Glutamatergic neuron (in vitro differentiated cells): ENCODE measurements around the gene SLC6A20. TPM values are rescaled to one million over a fixed set of nuclear protein-coding genes. Genes with fewer than 3 reads are reported as not detected.

Experiments used
- DNase-seq: peaks from one replicate; pipeline ENCODE4 v3.0.0; 2022
- H3K27ac Mint-ChIP-seq: one replicate; pipeline ENCODE4 v1.8.0; 2020; ENCODE audit warnings: mild to moderate bottlenecking, mixed read lengths, inconsistent platforms; ENCODE audit not compliant: unreplicated experiment
- H3K27me3 Mint-ChIP-seq: one replicate; pipeline ENCODE4 v1.8.0; 2020; ENCODE audit warnings: mild to moderate bottlenecking, moderate library complexity, mixed read lengths, inconsistent platforms; ENCODE audit not compliant: unreplicated experiment
- H3K36me3 Mint-ChIP-seq: one replicate; pipeline ENCODE4 v1.8.0; 2020; ENCODE audit warnings: mild to moderate bottlenecking, mixed read lengths, inconsistent platforms; ENCODE audit not compliant: unreplicated experiment
- H3K4me1 Mint-ChIP-seq: one replicate; pipeline ENCODE4 v1.8.0; 2020; ENCODE audit warnings: mild to moderate bottlenecking, low read depth, mixed read lengths, inconsistent platforms; ENCODE audit not compliant: unreplicated experiment
- H3K4me3 Mint-ChIP-seq: one replicate; pipeline ENCODE4 v1.8.0; 2020; ENCODE audit warnings: mild to moderate bottlenecking, mixed read lengths, inconsistent platforms; ENCODE audit not compliant: unreplicated experiment
- H3K9me3 Mint-ChIP-seq: one replicate; pipeline ENCODE4 v1.8.0; 2020; ENCODE audit warnings: mild to moderate bottlenecking, moderate library complexity, mixed read lengths, inconsistent platforms; ENCODE audit not compliant: unreplicated experiment
- CTCF ChIP-seq: fragments of 200-600 bp; sonication (generic); IDR thresholded peaks from one replicate; pipeline ENCODE4 v1.5.0; 2021; ENCODE audit not compliant: partially characterized antibody, unreplicated experiment
- total RNA-seq: library from RNA; stranded (reverse); fragmentation: NEBNext Ultra II Directional; extraction: Animal tissue kit (Norgen Biotek cat#: 25700); gene quantifications from one replicate; pipeline ENCODE4 v1.2.1, GENCODE V29; 2021; ENCODE audit not compliant: unreplicated experiment

SLC6A20 gene
- total RNA-seq, 1 donor from 2014 or later = not detected

GRCh38 chr3:45716790-45717336, 79.5 kb downstream of the SLC6A20 start:
- TF ChIP-seq CTCF = no peak
- no peak overlapping the region for H3K27ac Mint-ChIP-seq
- no peak overlapping the region for H3K4me3 Mint-ChIP-seq

GRCh38 chr3:45715945-45716344, 80.4 kb downstream of the SLC6A20 start:
- peaks cover 16% of the 10 kb centered on the region for H3K4me1 Mint-ChIP-seq
- no peak overlapping the region for H3K4me3 Mint-ChIP-seq
- H3K27ac Mint-ChIP-seq = no peak overlapping the region

More at GRCh38 chr3:45716790-45717336, 79.5 kb downstream of the SLC6A20 start:
- Mint-ChIP-seq H3K27me3 (no peaks in the 10 kb centered on the region), H3K4me1 (peaks cover 16% of the 10 kb centered on the region), H3K36me3 (no peaks in the 10 kb centered on the region), H3K9me3 (peaks cover 1% of the 10 kb centered on the region)
- no peak for DNase-seq

GRCh38 chr3:45712434-45713110, 83.8 kb downstream of the SLC6A20 start:
- no peak overlapping the region for H3K27ac Mint-ChIP-seq
- H3K4me3 Mint-ChIP-seq = no peak overlapping the region
- no peak for DNase-seq
- no peaks in the 10 kb centered on the region for H3K9me3 Mint-ChIP-seq
- TF ChIP-seq CTCF = no peak
- no peaks in the 10 kb centered on the region for H3K27me3 Mint-ChIP-seq
- H3K36me3 Mint-ChIP-seq = no peaks in the 10 kb centered on the region
- H3K4me1 Mint-ChIP-seq = peaks cover 3% of the 10 kb centered on the region

More at GRCh38 chr3:45715945-45716344, 80.4 kb downstream of the SLC6A20 start:
- DNase-seq = no peak
- TF ChIP-seq CTCF = no peak
- H3K27me3 Mint-ChIP-seq = no peaks in the 10 kb centered on the region
- peaks cover 1% of the 10 kb centered on the region for H3K9me3 Mint-ChIP-seq
- no peaks in the 10 kb centered on the region for H3K36me3 Mint-ChIP-seq

GRCh38 chr3:45711931-45712330, 84.4 kb downstream of the SLC6A20 start:
- Mint-ChIP-seq H3K9me3 (no peaks in the 10 kb centered on the region), H3K27me3 (no peaks in the 10 kb centered on the region), H3K4me1 (peaks cover 3% of the 10 kb centered on the region), H3K27ac (no peak overlapping the region), H3K36me3 (no peaks in the 10 kb centered on the region), H3K4me3 (no peak overlapping the region)
- no peak for DNase-seq
- no peak for TF ChIP-seq CTCF
